NAMALWA (cell line): ENCODE measurements around the gene BGLAP.

Experiments
- DNase-seq: peaks from one replicate; pipeline ENCODE4 v3.0.0-alpha.2; 2015; ENCODE audit warnings: low spot score

The BGLAP gene

DNA sequence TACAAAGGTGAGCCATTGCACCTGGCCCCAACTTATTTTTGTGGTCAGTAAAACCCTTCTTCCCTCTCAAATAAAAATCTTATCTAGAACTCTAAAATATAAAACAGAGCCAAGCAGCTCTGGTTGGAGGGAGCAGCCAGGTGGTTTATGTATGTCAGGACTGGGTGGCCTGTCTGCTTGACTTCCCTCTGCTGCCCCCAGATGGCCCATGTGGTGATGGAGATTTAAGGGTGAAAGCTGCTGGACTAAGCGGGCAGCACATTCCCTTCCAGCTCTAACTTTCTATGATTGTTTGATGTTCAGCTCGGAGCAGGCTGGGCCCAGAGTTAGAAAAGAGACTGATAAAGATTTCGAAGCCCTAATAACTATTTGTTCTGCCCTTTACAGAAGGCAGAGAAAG is 17.8 kb downstream of the BGLAP start:
- DNase-seq, result no peak

DNA sequence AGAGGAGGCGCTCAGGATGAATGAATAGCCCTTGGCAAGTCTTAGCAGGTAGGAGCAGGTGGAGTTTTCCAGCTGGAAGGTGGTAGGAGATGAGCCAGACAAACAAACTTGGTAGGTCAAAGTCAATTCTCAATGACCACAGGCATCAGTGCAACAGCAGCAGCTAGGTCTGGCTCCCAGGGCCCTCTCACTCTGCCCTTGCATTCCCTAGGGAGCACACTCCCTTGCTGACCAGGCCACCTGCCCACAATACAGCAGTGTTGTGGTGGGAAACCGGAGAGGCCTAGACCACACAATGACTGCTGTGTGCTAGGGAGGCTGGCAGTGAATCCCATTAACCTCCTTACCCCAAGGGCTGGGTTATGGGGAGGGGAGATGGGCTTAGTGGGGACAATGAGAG is 18.9 kb downstream of the BGLAP start:
- DNase-seq, result no peak

DNA sequence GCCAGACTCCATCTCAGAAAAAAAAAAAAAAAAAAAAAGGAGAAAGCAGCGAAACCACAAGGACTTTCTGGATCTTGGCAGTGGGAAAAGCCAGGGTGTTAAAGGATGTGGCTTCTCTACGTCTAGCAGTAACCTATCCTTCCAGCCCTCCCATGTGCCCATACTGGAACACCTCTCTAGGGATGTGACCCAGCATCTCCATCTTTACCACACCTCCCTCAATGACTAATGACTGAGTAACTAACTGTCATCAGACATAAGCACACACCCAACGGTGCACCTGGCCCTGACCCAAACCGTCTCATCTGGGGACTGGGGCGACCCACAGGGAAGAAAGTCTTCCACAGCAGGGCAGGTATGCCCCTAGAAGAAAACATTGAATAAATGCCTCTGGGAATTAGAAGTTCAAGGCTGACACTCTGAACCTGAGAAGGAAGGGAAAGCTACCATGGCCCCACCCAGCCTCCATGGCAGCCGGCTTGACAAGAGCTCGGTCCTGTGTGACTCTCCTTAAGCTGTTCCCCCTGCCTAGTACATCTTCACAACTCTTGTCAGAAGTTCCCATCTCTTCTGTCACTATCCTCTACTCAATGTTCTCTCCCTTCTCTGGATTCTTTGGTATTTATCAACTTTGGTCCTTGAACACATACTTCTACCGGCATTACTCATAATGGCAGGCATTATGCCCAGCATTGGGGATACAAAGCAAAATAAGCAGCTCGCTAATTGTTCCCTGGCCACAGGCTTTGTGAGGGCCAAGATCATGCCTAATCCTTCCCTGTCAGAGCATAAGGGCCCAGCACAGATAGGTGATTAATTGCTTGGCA is 20.7 kb downstream of the BGLAP start:
- DNase-seq, result no peak

DNA sequence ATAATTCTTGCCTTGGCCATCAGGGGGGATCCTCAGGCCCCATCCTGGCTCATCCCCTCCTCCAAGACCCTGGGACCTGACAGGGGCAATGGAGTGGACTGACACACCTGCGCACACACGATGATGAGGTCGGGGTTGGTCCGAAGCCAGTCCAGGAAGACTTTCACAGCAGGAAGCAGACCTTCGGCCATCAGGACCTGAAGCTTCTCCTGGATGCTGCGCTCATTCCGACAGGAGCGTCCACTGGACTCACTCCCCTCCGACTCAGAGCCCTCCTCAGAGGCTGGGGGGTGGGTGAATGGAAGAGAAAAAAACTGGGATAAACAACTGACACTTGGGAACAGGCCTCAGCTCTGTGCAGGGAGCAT is 21.3 kb downstream of the BGLAP start:
- no peak for DNase-seq

DNA sequence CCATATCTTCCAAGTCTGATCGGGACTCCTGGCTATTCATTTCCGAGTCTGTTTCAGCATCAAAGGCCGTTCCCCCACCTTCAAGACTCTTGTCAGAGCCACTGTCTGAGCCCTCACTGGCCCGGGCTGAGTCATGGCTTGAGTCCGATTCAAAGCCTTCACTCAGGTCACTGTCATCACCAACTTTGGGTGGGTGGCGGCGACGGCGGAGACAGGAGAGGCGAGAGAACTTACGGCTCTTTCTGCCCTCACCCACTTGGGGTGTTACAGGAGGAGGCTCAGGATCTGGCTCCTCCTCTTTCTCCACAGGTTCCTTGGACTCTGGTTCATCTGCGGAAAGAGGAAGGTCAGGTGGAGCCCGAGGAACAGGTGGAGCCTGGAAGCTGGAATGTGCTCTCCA is 24.1 kb downstream of the BGLAP start:
- no peak for DNase-seq

DNA sequence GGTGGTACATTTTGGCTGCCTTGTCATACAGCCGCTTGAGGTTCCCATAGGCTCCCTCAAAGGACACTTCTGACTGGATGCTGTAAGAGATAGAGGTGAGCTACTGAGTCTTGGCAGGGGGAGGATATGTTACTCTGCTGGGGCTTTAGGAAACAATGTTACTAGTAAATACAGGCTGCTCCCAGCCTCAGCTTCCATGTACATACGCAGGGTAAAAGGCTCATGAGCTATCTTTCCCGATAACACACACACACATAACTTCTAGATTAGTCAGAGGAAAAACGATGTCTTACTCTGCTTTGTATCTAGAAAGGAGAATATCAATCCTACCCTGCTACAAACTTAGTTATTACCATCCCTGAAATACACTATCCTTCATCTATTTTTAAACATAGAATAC is 26.4 kb downstream of the BGLAP start:
- DNase-seq, result no peak

DNA sequence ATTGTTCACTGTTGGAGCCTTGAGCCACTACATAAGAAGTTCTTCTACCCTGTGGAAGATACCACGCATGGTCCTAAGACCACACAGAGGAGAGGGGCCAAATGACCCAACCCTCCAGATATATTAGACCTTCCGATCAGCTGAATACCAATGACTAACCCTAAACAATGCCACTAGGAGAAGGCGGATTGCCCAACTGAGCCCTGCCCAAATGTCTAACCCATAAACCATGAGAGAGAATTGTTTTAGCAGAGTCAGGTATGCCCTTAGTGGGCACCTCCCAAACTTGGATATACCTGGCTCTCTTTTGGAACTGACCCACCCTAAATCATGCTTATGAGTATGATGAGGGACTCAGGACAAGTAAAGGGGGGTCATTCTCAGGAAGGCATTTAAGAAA is 28.3 kb downstream of the BGLAP start:
- DNase-seq, result no peak

DNA sequence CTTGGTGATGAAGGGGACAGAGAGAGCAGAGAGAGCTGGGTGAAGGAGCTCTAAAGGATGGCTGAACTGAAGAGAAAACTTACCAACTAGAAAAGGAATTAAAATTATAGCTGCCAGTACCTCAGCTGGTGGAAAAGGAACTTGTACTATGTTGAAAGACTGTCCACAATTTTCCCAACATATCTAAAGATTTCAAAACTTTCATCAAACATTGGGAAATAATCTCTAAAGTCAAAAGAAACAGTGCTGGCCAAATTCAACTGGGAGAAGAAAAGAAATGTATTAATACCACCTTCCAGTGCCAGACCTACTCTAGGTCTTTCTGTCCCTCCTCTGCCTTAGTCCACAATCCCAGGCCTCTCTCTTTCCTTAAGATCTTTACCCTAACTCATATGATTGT is 34.5 kb downstream of the BGLAP start:
- DNase-seq, result no peak

DNA sequence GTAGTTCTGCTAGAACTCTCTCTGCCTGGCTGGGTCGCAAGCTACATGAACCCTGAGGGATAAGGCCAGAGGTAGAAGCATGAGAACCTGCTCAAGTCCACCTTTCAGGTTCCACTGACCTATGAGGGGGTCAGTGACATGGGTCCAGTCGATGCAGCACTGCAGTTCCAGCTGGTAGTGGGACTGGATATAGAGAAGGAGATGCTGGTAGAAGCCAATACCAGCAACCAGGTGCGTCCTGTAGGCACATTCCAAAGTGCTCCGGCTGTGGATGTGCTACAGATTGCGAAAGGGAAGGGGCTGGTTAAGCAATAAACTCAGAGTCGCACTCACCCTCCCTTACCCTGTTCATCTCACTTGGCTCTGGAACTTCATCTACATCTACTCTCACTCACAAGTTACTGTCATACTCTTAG is 35.0 kb downstream of the BGLAP start:
- DNase-seq, result no peak

DNA sequence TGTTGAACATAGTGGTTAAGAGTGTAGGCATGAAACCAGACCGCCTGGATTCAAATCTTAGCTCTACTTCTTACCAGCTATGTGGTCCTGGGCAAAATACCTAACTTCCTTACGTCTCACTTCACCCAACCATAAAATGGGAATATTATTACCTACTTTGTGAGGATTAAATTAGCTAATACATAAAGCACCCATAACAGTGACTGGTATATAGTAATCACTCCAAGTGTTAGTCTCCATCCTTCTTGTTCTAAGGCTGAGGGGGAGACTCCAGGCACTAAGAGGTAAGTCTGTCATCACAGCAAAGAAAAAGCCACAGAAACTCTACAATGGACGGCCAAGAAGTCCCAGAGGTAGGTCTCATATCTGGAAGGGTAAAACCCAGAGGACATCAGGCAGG is 37.9 kb downstream of the BGLAP start:
- no peak for DNase-seq

DNA sequence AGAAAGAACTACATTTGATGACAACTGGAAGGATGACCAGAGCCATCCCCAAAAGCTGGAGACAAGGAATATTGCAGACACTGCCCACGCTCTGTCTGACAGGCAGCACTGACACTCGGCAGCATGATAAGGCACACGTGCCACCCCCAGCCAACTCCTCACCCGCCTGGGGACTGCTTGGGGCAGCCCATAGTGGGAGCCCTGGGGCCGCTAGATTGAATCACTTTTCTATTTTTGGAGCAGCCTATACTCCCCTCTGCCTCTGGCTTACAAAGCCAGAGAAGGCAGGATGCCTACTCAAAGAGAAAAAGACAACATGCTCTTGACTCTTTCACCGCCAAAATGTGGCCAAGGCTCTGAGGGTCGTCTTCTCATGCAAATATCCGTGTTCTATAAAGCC is 39.3 kb downstream of the BGLAP start:
- peak; percentile 95 for DNase-seq

DNA sequence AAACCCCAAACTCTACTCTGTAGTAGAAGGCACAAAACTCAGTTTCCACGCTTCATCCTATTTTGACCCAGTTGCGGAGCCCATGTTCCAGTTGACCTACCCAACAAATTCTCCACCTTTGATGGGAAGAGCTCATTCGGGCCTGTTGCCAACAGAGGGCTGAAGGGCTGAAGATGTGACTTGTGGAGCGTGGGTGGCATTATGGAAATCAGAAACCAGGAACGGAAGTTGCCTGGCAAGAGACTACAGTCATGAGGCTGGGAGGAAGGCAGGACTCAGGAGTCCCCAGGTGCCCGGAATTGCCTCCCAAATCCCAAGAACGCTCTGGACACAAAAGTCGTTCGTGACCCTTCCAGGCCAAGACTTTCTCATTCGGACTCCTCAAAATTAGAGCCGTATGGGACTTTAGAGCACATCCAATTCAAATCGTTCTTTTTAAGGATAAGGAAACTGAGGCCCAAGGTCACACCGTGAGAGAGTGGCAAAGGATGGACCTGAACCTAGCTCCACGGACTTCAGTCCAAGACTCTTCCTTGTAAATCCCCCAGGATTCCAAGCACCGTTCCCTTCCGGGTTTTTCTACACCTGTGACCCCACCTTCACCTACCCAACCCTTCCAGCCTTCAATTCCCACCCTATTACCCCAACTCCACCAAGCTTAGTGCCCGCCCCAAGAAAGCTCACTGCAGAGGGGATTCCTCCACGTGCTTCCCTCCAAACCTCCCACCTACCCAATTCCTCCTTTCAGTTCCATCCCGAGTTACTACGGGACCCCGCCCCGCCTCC is 39.9 kb downstream of the BGLAP start:
- DNase-seq, result peak; percentile 78

DNA sequence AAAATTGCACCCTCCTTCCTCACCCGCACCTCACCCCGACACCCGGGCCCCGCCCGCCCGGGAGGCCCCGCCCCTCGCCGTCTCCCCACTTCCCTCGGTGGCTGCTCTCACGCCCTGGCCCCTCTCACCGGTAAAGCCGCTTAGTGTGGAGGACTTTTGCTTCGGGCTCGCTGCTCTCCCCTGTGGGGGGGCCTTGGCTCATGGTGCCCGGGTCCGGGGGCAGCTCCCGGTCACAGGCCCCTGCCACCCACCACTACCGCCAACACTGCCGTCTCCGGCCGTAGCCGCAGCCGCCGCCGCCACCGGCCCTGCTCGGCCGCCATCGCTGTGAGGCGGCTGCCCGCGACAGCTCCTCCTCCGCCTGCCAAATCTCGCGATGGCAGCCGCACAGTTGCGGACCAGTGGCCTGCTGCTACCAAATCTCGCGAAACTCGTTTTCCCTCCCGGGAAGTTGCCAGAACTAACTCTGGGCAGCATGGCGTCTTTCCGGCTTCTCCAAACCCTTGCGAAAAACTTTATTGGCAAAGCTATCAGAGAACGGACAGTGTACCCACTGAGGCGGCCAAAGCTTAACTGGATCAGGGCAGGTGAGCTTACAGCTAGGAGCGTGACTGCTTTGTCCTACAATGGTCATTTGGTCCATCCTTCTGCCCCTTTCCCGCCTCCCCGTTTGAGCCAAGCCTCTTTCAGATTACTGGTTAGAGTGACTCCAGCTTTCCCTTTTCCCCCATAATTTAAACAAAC is 40.7 kb downstream of the BGLAP start, which contains the start of gene SMG5:
SMG5 (minus strand) TSS at position 347 of the 744 bp plus-strand sequence; CDS start at position 202, 145 bp downstream.
- peak; percentile 100 for DNase-seq

DNA sequence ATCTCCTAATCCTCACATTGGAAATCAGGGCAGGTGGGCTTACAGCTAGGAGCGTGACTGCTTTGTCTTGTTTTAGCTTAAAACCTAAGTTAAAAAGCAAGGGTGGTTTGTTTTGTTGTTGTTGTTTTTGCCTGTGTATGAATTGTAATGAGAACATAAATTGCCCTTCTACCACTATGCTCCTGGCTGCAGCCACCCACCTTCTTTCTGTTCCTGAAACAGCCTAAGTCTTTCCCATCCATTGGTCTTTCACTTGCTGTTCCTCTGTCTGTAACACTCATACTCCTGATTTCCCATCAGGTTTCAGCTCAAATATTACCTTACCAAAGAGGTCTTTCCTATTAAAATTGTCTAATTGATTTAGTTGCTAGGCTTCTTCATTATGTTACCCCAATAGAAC is 41.5 kb downstream of the BGLAP start:
- no peak for DNase-seq

DNA sequence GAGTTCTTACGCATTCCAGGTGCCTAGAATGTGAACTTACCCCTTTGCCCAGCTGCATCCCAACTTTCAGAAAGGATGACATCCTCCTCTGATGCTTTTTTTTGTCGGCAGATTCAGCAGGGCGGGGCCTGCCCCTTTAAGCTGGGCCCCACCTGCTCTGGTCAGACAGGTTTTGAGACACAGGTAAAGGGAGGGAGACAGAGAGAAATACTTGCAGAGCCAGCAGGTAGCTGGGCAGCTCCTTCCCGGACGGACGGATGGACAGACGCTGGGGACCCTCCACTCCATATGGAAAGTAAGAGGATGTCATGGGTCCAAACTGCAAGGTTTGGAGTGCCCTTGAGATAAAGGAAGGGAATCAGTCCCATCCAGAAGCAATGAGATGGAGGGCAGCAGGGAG is 42.1 kb downstream of the BGLAP start, which contains the start of gene TMEM79:
TMEM79 (plus strand) TSS at position 214 of the 400 bp plus-strand sequence. CDS start 902 bp downstream, outside the sequence.
- no peak for DNase-seq

DNA sequence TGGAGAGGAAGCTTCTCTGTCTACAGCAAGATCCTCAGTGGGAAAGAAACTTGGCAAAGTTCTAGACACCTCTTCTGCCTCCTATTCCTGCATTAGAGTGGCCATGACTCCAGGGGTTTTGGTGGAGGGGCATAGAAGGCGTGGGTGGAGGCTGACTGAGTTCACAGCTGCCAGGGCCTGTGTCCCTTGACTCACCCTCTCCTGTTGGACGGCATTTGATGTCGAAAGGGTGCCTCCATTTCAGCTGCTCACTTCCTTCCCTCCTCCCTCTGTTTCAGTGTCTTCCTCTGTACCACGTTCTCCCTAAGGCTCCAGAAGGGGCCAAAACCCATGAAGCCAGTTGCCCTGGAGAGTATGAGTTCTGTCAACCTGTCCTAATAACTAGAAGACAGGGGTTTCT is 42.8 kb downstream of the BGLAP start:
- no peak for DNase-seq

DNA sequence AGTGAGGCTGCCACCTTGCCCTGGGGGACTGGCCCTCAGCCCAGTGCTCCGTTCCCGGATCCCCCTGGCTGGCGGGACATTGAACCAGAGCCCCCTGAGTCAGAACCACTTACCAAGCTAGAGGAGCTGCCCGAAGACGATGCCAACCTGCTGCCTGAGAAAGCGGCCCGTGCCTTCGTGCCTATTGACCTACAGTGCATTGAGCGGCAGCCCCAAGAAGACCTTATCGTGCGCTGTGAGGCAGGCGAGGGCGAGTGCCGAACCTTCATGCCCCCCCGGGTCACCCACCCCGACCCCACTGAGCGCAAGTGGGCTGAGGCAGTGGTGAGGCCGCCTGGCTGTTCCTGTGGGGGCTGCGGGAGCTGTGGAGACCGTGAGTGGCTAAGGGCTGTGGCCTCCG is 43.5 kb downstream of the BGLAP start:
- no peak for DNase-seq

DNA sequence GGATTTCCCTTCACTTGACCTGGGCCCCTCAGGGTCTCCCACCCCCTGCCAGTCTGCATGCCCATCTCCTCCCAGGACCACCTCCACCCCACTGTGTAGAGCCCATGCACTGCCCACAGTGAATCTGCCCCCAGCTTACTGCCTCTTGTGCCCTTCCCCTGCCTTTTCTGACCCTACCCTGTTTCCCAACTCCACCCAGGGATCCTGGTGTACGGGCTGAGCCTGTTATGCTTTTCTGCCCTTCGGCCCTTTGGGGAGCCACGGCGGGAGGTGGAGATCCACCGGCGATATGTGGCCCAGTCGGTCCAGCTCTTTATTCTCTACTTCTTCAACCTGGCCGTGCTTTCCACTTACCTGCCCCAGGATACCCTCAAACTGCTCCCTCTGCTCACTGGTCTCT is 44.1 kb downstream of the BGLAP start:
- DNase-seq, result no peak

DNA sequence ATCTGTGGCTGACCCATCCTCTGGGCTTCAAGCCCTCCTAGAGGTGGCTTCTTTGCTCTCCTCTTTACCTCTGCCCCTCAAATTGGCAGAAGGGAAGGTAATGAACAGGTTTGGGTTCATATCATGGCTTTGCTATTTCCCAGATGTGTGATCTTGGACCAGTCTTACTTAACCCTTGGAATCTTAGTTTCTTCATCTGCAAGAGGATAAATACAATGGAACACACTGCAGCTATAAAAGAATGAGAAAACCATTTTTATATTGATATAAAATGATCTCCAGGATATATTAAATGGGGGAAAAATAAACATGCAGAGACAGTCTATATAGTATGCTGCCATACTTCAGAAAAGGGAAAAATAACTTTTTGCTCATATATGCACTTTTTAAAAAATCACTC is 47.9 kb downstream of the BGLAP start:
- DNase-seq, result no peak

DNA sequence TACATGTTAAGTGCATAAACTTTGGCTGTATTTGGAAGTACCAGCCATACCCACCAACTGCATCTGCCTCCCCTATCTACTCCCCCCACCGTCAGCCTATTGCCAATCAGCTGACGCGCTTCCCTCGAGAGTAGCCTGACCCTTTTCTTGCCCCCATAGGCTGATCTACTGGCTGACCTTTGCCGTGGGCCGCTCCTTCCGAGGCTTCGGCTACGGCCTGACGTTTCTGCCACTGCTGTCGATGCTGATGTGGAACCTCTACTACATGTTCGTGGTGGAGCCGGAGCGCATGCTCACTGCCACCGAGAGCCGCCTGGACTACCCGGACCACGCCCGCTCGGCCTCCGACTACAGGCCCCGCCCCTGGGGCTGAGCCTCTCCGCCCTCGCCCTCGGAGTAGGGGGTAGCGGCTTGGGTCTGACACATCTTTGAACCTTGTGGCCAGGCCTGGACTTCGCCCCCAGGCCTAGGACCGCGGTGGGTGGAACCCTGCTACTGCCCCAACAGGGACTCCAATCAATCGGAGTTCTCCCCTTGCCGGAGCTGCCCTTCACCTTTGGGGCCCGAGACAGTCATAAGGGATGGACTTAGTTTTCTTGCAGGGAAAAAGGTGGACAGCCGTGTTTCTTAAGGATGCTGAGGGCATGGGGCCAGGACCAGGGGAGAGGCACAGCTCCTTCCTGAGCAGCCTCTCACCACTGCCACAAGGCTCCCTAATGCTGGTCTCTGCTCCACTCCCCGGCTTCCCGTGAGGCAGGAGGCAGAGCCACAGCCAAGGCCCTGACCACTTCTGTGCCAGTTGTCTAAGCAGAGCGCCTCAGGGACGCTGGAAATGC is 49.5 kb downstream of the BGLAP start:
- no peak for DNase-seq
